HepG2 (cell line): ENCODE measurements around the gene SRD5A3. TPM values are rescaled to one million over a fixed set of nuclear protein-coding genes. Genes with fewer than 3 reads are reported as not detected.
A peak's percentile ranks its signal among the peaks of the same experiment; 100 is the strongest.

Experiments used
- ATAC-seq: fragments of 200-7000 bp; cut with Tn5 transposase; 3 replicates; pipeline ENCODE4 v1.9.1; 2020; ENCODE audit warnings: mild to moderate bottlenecking, moderate library complexity
- BruUV-seq: library from RNA; stranded (reverse); fragments of 400-500 nt; replicated peaks from 2 replicates; lab custom pipeline; 2021; lab: Mats Ljungman, UMichigan
- CTCF ChIA-PET: fragments of 300-600 bp; formaldehyde crosslinking; extraction: SDS; loops from one replicate; lab custom pipeline; 2021; ENCODE audit warnings: low total read pairs, inconsistent platforms, low intra/inter-chr PET ratio; lab: Yijun Ruan, JAX
- POLR2A ChIA-PET: fragments of 350-600 bp; sonication (Branson Sonifier 250); formaldehyde crosslinking; loops from one replicate; lab custom pipeline; 2020; ENCODE audit warnings: antibody characterized with exemption, inconsistent platforms; lab: Yijun Ruan, JAX
- DNase-seq: peaks from one replicate; pipeline ENCODE4 v3.0.0-alpha.2; 2015; ENCODE audit warnings: low spot score
- FAIRE-seq: peaks from 3 replicates; lab custom pipeline; 2011; peaks lifted over from hg19 to GRCh38; lab: Jason Lieb, UNC
- H2AFZ ChIP-seq: one replicate; pipeline ENCODE4 v1.6.1; 2011; ENCODE audit warnings: low read length, inconsistent platforms
- H3K27ac ChIP-seq: fragments of 300-600 bp; 3 replicates; pipeline ENCODE4 v1.8.0; 2011; ENCODE audit warnings: mixed run types, mild to moderate bottlenecking, mixed read lengths, low read length, inconsistent platforms; ENCODE audit not compliant: insufficient read depth; ENCODE audit errors: extremely low read length
- H3K27me3 ChIP-seq, 2 experiments: fragments of 200-600 bp in 1 of 2; 2 replicates in 1 of 2; 3 replicates in 1 of 2; pipeline versions ENCODE4 v1.6.0 to v1.8.0; 2011; ENCODE audit warnings: low read length in 2 of 2, mild to moderate bottlenecking in 2 of 2, moderate library complexity in 2 of 2, inconsistent platforms in 1 of 2; ENCODE audit not compliant: insufficient read depth in 2 of 2, control insufficient read depth in 1 of 2
- H3K36me3 ChIP-seq, 2 experiments: fragments of 200-600 bp in 1 of 2; replicated peaks in 1 of 2; 2 replicates in 1 of 2; 3 replicates in 1 of 2; pipeline versions ENCODE4 v1.5.1 to v1.8.0; 2011; ENCODE audit warnings: low read length in 2 of 2, inconsistent platforms in 1 of 2; ENCODE audit not compliant: insufficient read depth in 2 of 2, control insufficient read depth in 1 of 2
- H3K4me1 ChIP-seq: 2 replicates; pipeline ENCODE4 v1.5.1; 2012; ENCODE audit warnings: low read length, inconsistent platforms; ENCODE audit not compliant: insufficient read depth
- H3K4me2 ChIP-seq: 2 replicates; pipeline ENCODE4 v1.6.0; 2011; ENCODE audit warnings: low read depth, low read length, inconsistent platforms
- H3K4me3 ChIP-seq, 3 experiments: fragments of 200-600 bp in 1 of 3; sonication (generic), shearing (Covaris generic) in 1 of 3; replicated peaks in 1 of 3; 2 replicates each; pipeline ENCODE4 v1.5.1; 2011 to 2016; ENCODE audit warnings: low read length in 3 of 3, inconsistent platforms in 2 of 3, low read depth in 2 of 3, mild to moderate bottlenecking in 2 of 3, control low read depth in 1 of 3, mixed read lengths in 1 of 3; ENCODE audit not compliant: insufficient read depth in 1 of 3
- H3K79me2 ChIP-seq: one replicate; pipeline ENCODE4 v1.6.1; 2011; ENCODE audit warnings: low read length, inconsistent platforms; ENCODE audit not compliant: insufficient read depth
- H3K9ac ChIP-seq: 2 replicates; pipeline ENCODE4 v1.6.0; 2011; ENCODE audit warnings: mild to moderate bottlenecking, low read depth, low read length, inconsistent platforms; ENCODE audit not compliant: insufficient read depth
- H3K9me3 ChIP-seq: 2 replicates; pipeline ENCODE4 v1.5.1; 2012; ENCODE audit warnings: mild to moderate bottlenecking, low read length
- H4K20me1 ChIP-seq: 2 replicates; pipeline ENCODE4 v1.6.0; 2011; ENCODE audit warnings: inconsistent platforms, mild to moderate bottlenecking, low read length, moderate library complexity; ENCODE audit not compliant: insufficient read depth
- FOSL2 ChIP-seq: sonication (generic); formaldehyde crosslinking; IDR thresholded peaks from 2 replicates; pipeline ENCODE4 v1.4.0; 2020; ENCODE audit warnings: missing genetic modification reagents
- SP4 ChIP-seq: sonication (generic); formaldehyde crosslinking; IDR thresholded peaks from 2 replicates; pipeline ENCODE4 v1.8.1; 2023; ENCODE audit warnings: mild to moderate bottlenecking, missing genetic modification reagents
- ZNF142 ChIP-seq: sonication (generic); formaldehyde crosslinking; IDR thresholded peaks from 2 replicates; pipeline ENCODE4 v1.4.0; 2020; ENCODE audit warnings: missing genetic modification reagents
- ZNF205 ChIP-seq: IDR thresholded peaks from 2 replicates; pipeline ENCODE4 v1.6.1; 2018; ENCODE audit warnings: missing biosample characterization, missing genetic modification reagents
- ZNF225 ChIP-seq: sonication (generic); formaldehyde crosslinking; IDR thresholded peaks from 2 replicates; pipeline ENCODE4 v1.4.0; 2020; ENCODE audit warnings: mild to moderate bottlenecking, missing genetic modification reagents
- ZNF503 ChIP-seq: sonication (generic); formaldehyde crosslinking; IDR thresholded peaks from 2 replicates; pipeline ENCODE4 v1.4.0; 2020; ENCODE audit warnings: missing genetic modification reagents
- ZNF597 ChIP-seq: sonication (generic); formaldehyde crosslinking; IDR thresholded peaks from 2 replicates; pipeline ENCODE4 v1.5.0; 2020; ENCODE audit warnings: missing genetic modification reagents
- ZNF768 ChIP-seq: sonication (generic); formaldehyde crosslinking; IDR thresholded peaks from 2 replicates; pipeline ENCODE4 v1.4.0; 2020; ENCODE audit warnings: missing genetic modification reagents
- ZZZ3 ChIP-seq: sonication (generic); formaldehyde crosslinking; IDR thresholded peaks from 2 replicates; pipeline ENCODE4 v1.4.0; 2020; ENCODE audit warnings: missing genetic modification reagents, mild to moderate bottlenecking, borderline replicate concordance
- WGBS: methylation state at CpG from one replicate; pipeline ENCODE4 v1.1.6; 2017; ENCODE audit warnings: low lambda C conversion rate; 5-methylcytosine and 5-hydroxymethylcytosine counted together
- in situ Hi-C: cut with HindIII; loops from 2 replicates; pipeline ENCODE4 v1.10.0; 2017; ENCODE audit warnings: low pct_unique_long_range_greater_than_20kb; ENCODE audit not compliant: extremely low pct_ligation_motif_present
- intact Hi-C: fragments of 100-400 bp; cut with micrococcal nuclease; formaldehyde crosslinking; loops from one replicate; pipeline ENCODE4 v1.10.0; 2022; ENCODE audit not compliant: unreplicated experiment
- polyA plus RNA-seq, 8 experiments: library from polyadenylated mRNA; depleted of rRNA in 3 of 8; stranded (reverse) in 7 of 8; unstranded in 1 of 8; fragments of >200 nt; fragmentation: Illumina TruSeq in 4 of 8; extraction: Trizol in 4 of 8; gene quantifications; 2 replicates each; pipeline versions ENCODE4 v1.2.1 to v1.2.3, GENCODE V29; 2011 to 2016; ENCODE audit warnings: low read depth in 4 of 8, missing spikeins in 1 of 8, mixed read lengths in 1 of 8; ENCODE audit not compliant: insufficient read depth in 1 of 8
- total RNA-seq, 5 experiments: library from RNA; depleted of rRNA; stranded (reverse); fragments of >200 nt; fragmentation: Illumina TruSeq; extraction: Trizol; gene quantifications; 2 replicates each; pipeline ENCODE4 v1.2.3, GENCODE V29; 2016; ENCODE audit warnings: low read depth in 1 of 5

The SRD5A3 gene
- total and polyA plus RNA-seq, 2 of the 13 experiments (the other 11 are each of a cell fraction or from before 2014, with no cell fraction given): 12.4 to 18.4 TPM

GRCh38 chr4:55355555-55355954, 9.5 kb downstream of the SRD5A3 start:
- no peaks in the 10 kb centered on the region for H3K79me2 ChIP-seq
- no peak overlapping the region for H3K4me3 ChIP-seq
- H3K9ac ChIP-seq: no peak overlapping the region
- ATAC-seq: no peak
- in situ Hi-C loops (no loop called here), intact Hi-C loops (loop anchor here (5.0 kb wide), 1 partner anchor 272 kb away; no protein-coding TSS in a partner anchor)
- WGBS: 77% methylated on average over 6 of the region's 6 CpGs
- ChIA-PET CTCF (no interaction called here), POLR2A (interaction anchor here (0.7 kb wide), 1 partner anchor 1142 kb away, joined by 3 read pairs; no protein-coding TSS in a partner anchor)
- no peak overlapping the region for H3K4me2 ChIP-seq
- no peaks in the 10 kb centered on the region for H3K36me3 ChIP-seq
- TF ChIP-seq ZNF225 (CRISPR knock-in tag) (no peak), ZNF768 (CRISPR knock-in tag) (peak; percentile 31; the same call in 1 of the 2 replicates)
- H3K4me1 ChIP-seq: peaks cover 10% of the 10 kb centered on the region
- H2AFZ ChIP-seq: no peak overlapping the region
- H3K27me3 ChIP-seq: no peaks in the 10 kb centered on the region
- BruUV-seq: no TSS peak
- no peak overlapping the region for H3K27ac ChIP-seq
- FAIRE-seq: no peak
- DNase-seq: no peak
- H4K20me1 ChIP-seq: no peaks in the 10 kb centered on the region
- H3K9me3 ChIP-seq: no peaks in the 10 kb centered on the region

- H3K9me3 ChIP-seq: no peaks in the 10 kb centered on the region
- no peaks in the 10 kb centered on the region for H3K36me3 ChIP-seq
- ChIA-PET CTCF (no interaction called here), POLR2A (interaction anchor here (1.0 to 1.1 kb wide), 3 partner anchors 10 to 189 kb away, joined by 3 read pairs; partner anchors contain the start of genes CLOCK and SRD5A3)
- intact Hi-C loops: loop anchor here (5.0 kb wide), 1 partner anchor 270 kb away; no protein-coding TSS in a partner anchor
- H3K79me2 ChIP-seq: no peaks in the 10 kb centered on the region
- BruUV-seq: no TSS peak
- H3K27ac ChIP-seq: no peak overlapping the region
- DNase-seq: peak; percentile 42
- peak; percentile 91 for ATAC-seq
- H3K9ac ChIP-seq: no peak overlapping the region
- H3K4me1 ChIP-seq: peaks cover 10% of the 10 kb centered on the region
- in situ Hi-C loops: no loop called here
- H3K27me3 ChIP-seq: no peaks in the 10 kb centered on the region
- 0 out of 2 replicates have a peak overlapping the region, but pooled peaks have one; percentile 15 for H3K4me2 ChIP-seq
- FAIRE-seq: peak; percentile 47
- WGBS: 6% methylated on average over 5 of the region's 5 CpGs
- no peak overlapping the region for H2AFZ ChIP-seq
- H3K4me3 ChIP-seq: no peak overlapping the region
- no peaks in the 10 kb centered on the region for H4K20me1 ChIP-seq
- TF ChIP-seq ZZZ3 (no peak), FOSL2 (CRISPR knock-in tag) (peak; percentile 59), ZNF142 (no peak), ZNF597 (CRISPR knock-in tag) (no peak), ZNF503 (CRISPR knock-in tag) (no peak), SP4 (no peak), ZNF205 (CRISPR knock-in tag) (peak; percentile 99)
Measured at GRCh38 chr4:55356991-55357461, 11.0 kb downstream of the SRD5A3 start.
